A172 (cell line): ENCODE measurements around the gene PIGV. TPM values are rescaled to one million over a fixed set of nuclear protein-coding genes. Genes with fewer than 3 reads are reported as not detected.
"Not testable (repeated sequence)": the region's sequence is repeated elsewhere in the genome, so short reads cannot be mapped to it uniquely, and the experiment has no call there.

Source experiments
- DNase-seq: peaks from one replicate; pipeline ENCODE4 v3.0.0-alpha.2; 2015; ENCODE audit warnings: low spot score
- total RNA-seq: library from RNA; depleted of rRNA; stranded (reverse); fragments of >200 nt; shearing (Covaris generic); gene quantifications from 2 replicates; pipeline ENCODE4 v1.2.3, GENCODE V29; 2014; rRNA removed

PIGV gene
- total RNA-seq, 1 experiment from 2014 or later = 8.0 TPM

- no peak for DNase-seq
Measured at GRCh38 chr1:26832249-26832960, 44.7 kb downstream of the PIGV start.

GRCh38 chr1:26833432-26834405 lies 46.0 kb downstream of the PIGV start:
- peak; percentile 48 for DNase-seq

- DNase-seq = not testable (repeated sequence)
Measured at GRCh38 chr1:26837665-26838064, 49.9 kb downstream of the PIGV start.

- DNase-seq = no peak
Measured at GRCh38 chr1:26838474-26839338, 51.0 kb downstream of the PIGV start.

GRCh38 chr1:26839339-26839722 lies 51.6 kb downstream of the PIGV start:
- DNase-seq = no peak

- no peak for DNase-seq
Measured at GRCh38 chr1:26839779-26840178, 52.0 kb downstream of the PIGV start.

GRCh38 chr1:26844424-26845196 lies 56.9 kb downstream of the PIGV start:
- DNase-seq = no peak

- DNase-seq = not testable (repeated sequence)
Measured at GRCh38 chr1:26847826-26848225, 60.1 kb downstream of the PIGV start.

Other genes with a start within 250 kb of the PIGV start
- gene ARID1A, start 91.9 kb upstream of the PIGV start, total RNA-seq = 8.3 and 9.8 TPM in 2 replicates
- gene ZDHHC18, start 38.7 kb downstream of the PIGV start, total RNA-seq = 15.0 and 32.4 TPM in 2 replicates
- gene SFN, start 75.2 kb downstream of the PIGV start, total RNA-seq = 20.6 and 30.1 TPM in 2 replicates
- 6.0 and 6.8 TPM in 2 replicates for gene GPN2, start 102.3 kb downstream of the PIGV start, total RNA-seq
- gene GPATCH3, start 112.5 kb downstream of the PIGV start, total RNA-seq = 5.0 and 5.9 TPM in 2 replicates
- gene NR0B2, start 126.0 kb downstream of the PIGV start, total RNA-seq = not detected in 2 replicates
- gene NUDC, start 133.8 kb downstream of the PIGV start, total RNA-seq = 70.8 and 79.2 TPM in 2 replicates
- gene KDF1, start 172.5 kb downstream of the PIGV start, total RNA-seq = not detected in 2 replicates
- 19.3 and 23.9 TPM in 2 replicates for gene TRNP1, start 205.7 kb downstream of the PIGV start, total RNA-seq
- 15.9 and 25.8 TPM in 2 replicates for gene TENT5B, start 224.9 kb downstream of the PIGV start, total RNA-seq